LHCN-M2 (cell line): ENCODE measurements around the gene LYRM4. TPM values are rescaled to one million over a fixed set of nuclear protein-coding genes. Genes with fewer than 3 reads are reported as not detected.
"Not testable (repeated sequence)": the region's sequence is repeated elsewhere in the genome, so short reads cannot be mapped to it uniquely, and the experiment has no call there.

ENCODE experiments used
- DNase-seq: peaks from one replicate; pipeline ENCODE4 v3.0.0-alpha.2; 2012; ENCODE audit warnings: low read depth
- total RNA-seq: library from RNA; depleted of rRNA; stranded (reverse); fragments of >200 nt; gene quantifications from 2 replicates; pipeline ENCODE4 v1.2.3, GENCODE V29; 2014

The LYRM4 gene
- total RNA-seq, 1 experiment from 2014 or later, result 18.0 TPM

DNA sequence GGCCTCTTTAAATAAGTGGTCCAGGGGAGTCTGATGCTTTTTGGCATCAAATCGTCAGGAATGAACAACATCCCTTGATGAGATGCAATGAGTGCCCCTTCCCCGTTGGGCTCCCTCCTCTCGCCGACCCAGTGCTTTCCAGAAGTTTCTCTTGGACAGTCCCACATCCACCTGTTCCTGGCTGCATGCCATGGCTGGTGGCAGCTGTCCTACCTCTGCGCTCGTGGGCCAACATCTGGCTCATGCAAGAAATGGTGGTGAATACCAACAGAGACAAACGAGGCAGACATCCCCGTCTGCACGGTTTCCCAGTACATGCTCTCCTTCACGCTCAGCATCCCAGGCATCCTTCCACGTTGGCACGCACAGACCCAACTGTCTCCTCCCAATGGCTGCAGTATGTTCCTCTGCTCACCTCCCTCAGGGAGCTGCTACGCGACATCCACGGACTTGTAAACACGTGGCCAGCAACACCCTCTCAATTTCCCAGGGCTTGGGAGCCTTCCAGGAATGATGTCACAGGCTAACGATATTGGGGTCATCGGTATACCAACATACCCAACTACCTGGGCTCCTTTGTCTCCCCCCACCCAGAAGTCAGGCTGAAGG, 138.1 kb downstream of the LYRM4 start:
- DNase-seq, result no peak

- no peak for DNase-seq
These were observed 138.8 kb downstream of the LYRM4 start for GRCh38 chr6:5121956-5122355.

DNA sequence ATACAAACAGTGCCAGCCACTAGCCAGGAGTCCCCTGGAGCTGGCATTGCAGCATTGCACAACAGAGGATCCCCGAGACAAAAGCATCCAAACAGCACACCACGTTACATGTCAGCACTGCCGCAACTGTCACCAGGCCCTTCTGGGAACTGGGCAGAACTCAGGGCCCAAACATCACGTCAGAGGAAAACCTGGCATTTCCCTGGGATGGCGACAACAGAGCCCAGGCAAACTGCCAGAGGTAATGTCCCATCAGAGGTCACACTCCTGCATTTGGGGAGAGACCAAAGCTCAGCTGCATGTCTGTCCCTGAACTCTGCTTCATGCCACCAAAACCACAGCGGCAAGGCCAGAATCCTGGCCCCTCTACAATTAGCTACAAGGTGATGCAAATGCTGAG, 139.3 kb downstream of the LYRM4 start:
- no peak for DNase-seq

DNA sequence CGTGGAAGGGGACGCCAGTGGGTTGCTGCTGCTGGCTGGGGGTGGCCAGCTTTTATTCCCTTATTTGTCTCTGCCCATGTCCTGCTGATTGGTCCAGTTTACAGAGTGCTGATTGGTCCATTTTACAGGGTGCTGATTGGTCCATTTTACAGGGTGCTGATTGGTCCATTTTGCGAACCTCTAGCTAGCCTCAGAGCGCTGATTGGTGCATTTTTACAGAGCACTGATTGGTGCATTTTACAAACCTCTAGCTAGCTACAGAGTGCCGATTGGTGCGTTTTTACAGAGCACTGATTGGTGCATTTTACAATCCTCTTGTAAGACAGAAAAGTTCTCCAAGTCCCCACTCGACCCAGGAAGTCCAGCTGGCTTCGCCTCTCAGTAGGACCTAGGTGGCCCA, 140.2 kb downstream of the LYRM4 start:
- DNase-seq, result not testable (repeated sequence)

DNA sequence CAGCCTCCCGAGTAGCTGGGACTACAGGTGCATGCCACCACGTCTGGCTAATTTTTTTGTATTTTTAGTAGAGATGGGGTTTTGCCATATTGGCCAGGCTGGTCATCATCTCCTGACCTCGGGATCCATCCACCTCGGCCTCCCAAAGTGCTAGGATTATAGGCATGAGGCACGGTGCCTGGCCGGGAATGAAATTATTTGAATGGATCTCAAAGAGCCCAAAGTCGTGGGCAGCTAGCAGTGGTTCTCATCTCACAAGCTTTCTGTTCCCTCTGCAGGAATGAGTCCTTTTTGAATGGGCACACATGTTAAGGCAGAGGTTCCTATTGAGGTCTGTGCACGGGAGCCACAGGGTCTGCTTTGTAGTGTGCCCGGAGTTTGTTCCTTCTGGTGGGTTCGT, 140.7 kb downstream of the LYRM4 start:
- DNase-seq, result no peak

DNA sequence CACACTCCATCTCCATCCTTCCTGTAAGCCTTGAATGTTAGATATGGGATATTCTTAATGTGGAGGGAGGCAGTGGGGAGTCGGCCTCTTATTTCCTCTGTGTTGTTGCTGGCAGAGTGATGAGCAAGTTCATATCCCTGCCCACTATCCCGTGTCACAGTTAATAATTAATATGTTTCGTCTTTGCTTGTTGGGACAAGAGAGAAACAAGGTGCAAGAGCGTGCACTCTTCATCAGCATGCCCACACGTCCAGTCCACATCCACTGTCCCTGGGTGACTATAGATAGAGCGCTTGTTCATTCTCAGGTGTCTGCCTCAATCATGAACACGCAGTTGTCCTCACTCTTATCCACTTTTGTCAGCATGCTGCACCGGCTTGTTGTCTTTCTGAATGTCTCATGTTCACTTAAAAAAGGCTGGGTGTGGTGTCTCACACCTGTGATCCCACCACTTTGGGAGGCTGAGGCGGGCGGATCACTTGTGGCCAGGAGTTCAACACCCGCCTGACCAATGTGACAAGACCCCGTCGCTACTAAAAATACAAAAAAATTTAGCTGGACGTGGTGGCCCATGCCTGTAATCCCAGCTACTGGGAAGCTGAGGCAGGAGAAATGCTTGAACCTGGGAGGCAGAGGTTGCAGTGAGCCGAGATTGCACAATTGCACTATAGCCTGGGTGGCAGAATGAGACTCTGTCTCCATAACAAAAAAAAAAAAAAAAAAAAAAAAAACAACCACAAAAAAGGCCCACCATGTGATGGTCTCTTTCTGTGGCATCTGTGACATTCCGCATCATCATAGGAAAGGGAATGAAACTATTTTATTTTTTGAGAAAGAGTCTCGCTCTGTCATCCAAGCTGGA, 141.4 kb downstream of the LYRM4 start:
- DNase-seq, result no peak

GRCh38 chr6:5116243-5116991, 144.3 kb downstream of the LYRM4 start:
- DNase-seq, result no peak

- DNase-seq, result no peak
These were observed 145.6 kb downstream of the LYRM4 start for GRCh38 chr6:5115168-5115567.

- no peak for DNase-seq
These were observed 147.7 kb downstream of the LYRM4 start for GRCh38 chr6:5113096-5113495.

DNA sequence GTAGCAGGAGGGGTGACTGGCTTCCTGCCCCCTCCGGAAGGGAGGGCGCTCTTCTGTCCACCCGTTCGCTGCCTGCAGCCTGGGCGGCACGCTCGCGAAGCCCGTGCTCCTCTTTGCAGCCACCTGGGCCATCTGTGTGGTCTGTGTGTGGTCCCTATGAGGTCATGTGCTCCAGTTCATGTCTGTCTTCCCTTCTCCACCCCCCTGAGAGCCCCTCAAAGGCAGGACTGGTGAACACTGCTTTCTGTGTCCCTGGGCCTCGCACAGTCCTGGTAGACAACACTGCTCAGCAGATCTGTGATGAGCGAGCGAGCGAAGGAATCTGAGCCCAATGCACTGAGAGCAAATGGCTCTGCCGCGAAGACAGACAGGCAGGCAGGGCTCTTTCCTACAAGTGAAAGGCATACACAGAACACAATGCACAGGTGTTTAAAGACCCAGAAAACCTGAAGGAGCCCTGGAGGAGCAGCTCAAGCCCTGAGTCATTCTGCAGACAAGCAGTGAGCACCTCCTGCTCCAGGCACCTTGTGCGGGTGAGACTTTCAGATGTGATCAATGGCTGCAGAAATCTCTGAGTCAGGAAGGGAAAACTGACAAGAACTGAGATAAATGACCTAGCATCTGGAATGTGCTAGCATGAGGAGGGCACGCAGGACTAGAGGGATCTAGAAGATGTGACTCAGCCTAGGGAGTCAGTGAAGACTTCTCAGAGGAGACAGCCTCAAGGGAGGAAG, 148.5 kb downstream of the LYRM4 start:
- DNase-seq, result peak; percentile 79

DNA sequence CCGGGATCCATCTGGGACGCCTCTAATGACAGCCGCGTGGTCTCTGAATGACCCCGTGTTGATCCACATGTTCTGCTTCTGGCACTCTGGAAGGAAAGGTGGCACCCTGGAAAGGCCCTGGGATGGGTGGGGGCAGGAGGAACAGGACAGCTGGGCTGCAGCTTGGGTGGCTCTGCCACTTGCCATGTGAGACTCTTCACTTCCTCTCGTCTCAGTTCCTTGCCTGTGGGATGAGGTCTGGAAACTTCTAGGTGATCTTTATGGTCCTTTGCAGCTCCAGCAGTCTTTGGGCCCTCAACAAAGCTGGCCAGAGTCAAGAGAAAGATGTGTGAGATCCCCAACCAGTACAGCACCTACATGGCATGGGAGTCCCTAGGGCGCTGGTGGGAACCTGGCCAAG, 149.1 kb downstream of the LYRM4 start:
- no peak for DNase-seq

- no peak for DNase-seq
These were observed 150.5 kb downstream of the LYRM4 start for GRCh38 chr6:5110246-5110645.

DNA sequence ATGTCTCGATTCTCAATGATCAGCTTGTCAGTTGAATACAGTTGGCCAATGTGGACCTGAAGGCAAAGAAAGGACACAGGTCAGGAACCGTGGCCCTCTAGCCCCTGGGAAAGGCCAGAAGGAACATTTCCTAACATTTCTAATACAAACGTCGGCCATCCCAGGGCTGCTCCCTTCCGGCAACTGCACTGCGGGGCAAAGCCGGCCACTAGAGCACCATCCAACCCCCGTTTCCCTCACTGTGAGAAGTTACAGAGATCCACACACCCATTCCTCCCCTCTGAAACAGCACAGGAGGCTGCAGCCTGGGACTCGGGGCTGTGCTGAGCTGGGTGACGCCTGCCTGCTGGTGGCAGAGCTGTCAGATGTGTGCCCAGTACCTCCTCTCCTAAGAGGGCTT, 151.3 kb downstream of the LYRM4 start:
- no peak for DNase-seq

GRCh38 chr6:5108536-5109150, 152.1 kb downstream of the LYRM4 start:
- DNase-seq, result no peak

DNA sequence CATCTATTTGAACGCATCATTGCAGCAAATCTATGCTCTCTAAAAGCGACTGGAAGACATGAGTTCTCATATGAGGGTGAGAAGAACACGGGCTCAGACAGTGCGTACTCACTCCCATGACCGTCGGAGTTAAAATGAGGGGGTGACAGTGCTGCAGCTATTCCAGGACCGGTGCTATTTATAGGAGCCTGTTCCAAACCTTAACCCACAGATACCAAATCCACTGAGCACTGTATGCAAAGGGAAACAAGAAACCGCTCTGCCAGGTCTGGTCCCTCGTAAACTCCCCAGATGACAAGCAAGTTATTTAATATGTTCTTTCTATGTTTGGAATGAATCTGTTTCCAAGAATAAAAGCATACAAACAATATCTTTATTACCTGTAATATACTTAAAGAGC, 152.7 kb downstream of the LYRM4 start:
- no peak for DNase-seq

- DNase-seq, result no peak
These were observed 153.4 kb downstream of the LYRM4 start for GRCh38 chr6:5107341-5107740.

GRCh38 chr6:5105146-5105545, 155.6 kb downstream of the LYRM4 start:
- no peak for DNase-seq

DNA sequence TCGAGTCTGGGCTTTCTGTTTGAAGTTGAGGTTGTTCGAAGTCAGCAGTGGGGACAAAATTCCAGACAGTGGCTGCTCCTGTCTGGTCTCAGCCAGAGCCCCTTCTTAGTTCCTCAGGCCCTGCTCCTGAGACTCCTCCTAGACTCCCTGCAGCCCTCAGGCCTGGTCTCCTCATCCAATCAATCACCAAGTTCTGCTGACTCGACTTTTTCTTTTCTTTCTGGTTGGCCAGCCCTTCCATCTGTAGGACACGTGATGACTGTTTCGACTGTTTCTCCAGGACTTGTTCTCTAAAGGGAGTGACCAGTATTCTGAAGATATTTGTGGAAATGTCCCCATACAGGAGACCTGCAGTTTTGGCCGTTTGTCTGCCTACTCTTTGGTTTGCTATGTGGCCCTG, 156.1 kb downstream of the LYRM4 start:
- DNase-seq, result no peak

GRCh38 chr6:5103250-5103649, 157.5 kb downstream of the LYRM4 start:
- DNase-seq, result no peak

- no peak for DNase-seq
These were observed 158.3 kb downstream of the LYRM4 start for GRCh38 chr6:5102267-5102970.

DNA sequence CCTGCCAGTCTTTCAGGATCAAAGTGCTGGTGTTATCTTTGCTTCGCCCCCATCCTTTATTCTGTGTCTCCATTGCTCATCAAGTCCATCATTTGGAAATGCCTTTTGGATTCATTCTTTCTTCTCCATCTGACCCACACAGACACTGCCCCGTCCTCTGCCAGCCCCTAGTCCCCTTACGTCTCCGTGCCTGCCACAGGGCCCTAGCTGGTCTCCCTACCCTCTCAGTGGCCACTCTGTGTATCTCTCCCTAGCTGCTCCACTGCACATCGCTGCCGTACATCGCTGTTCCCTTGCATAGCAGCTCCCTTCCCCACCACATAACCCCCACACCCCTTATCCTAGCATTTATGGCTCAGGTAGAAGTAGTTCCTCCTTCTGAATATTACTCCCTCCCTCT, 159.9 kb downstream of the LYRM4 start:
- no peak for DNase-seq
